Endodermal cell (in vitro differentiated cells): Measurements from ENCODE around the gene AZIN2. TPM values are rescaled to one million over a fixed set of nuclear protein-coding genes. Genes with fewer than 3 reads are reported as not detected.

Source experiments
- DNase-seq: peaks from one replicate; pipeline ENCODE4 v3.0.0-alpha.2; 2017
- H3K27ac ChIP-seq: 2 replicates; pipeline ENCODE4 v1.5.1; 2013; ENCODE audit warnings: mild to moderate bottlenecking, low read depth, low read length, moderate library complexity
- H3K27me3 ChIP-seq: 2 replicates; pipeline ENCODE4 v1.6.1; 2013; ENCODE audit warnings: mild to moderate bottlenecking, low read length, moderate library complexity; ENCODE audit not compliant: insufficient read depth, control insufficient read depth, poor library complexity, severe bottlenecking
- H3K36me3 ChIP-seq: 2 replicates; pipeline ENCODE4 v1.7.0; 2013; ENCODE audit warnings: mild to moderate bottlenecking, low read length, moderate library complexity; ENCODE audit not compliant: control insufficient read depth, insufficient read depth
- H3K4me1 ChIP-seq: one replicate; pipeline ENCODE4 v1.7.0; 2013; ENCODE audit warnings: low read length; ENCODE audit not compliant: control insufficient read depth, insufficient read depth
- H3K4me3 ChIP-seq: 2 replicates; pipeline ENCODE4 v1.5.1; 2013; ENCODE audit warnings: mild to moderate bottlenecking, low read length, moderate library complexity
- H3K9ac ChIP-seq: 2 replicates; pipeline ENCODE4 v1.6.1; 2013; ENCODE audit warnings: mild to moderate bottlenecking, low read length, moderate library complexity; ENCODE audit not compliant: poor library complexity, severe bottlenecking; ENCODE audit errors: extremely low read depth
- H3K9me3 ChIP-seq: 2 replicates; pipeline ENCODE4 v1.6.1; 2013; ENCODE audit warnings: mild to moderate bottlenecking, low read length, moderate library complexity; ENCODE audit not compliant: control insufficient read depth
- H3K27ac Mint-ChIP-seq: 2 replicates; pipeline ENCODE4 v1.8.0; 2020; ENCODE audit warnings: mixed read lengths
- H3K27me3 Mint-ChIP-seq: 2 replicates; pipeline ENCODE4 v1.8.0; 2021; ENCODE audit warnings: mild to moderate bottlenecking, mixed read lengths; ENCODE audit not compliant: insufficient read depth
- H3K36me3 Mint-ChIP-seq: 2 replicates; pipeline ENCODE4 v1.8.0; 2020; ENCODE audit warnings: low read depth, mixed read lengths
- H3K4me1 Mint-ChIP-seq: 2 replicates; pipeline ENCODE4 v1.8.0; 2020; ENCODE audit warnings: mixed read lengths
- H3K4me3 Mint-ChIP-seq: 2 replicates; pipeline ENCODE4 v1.8.0; 2020; ENCODE audit warnings: mild to moderate bottlenecking, moderate library complexity, mixed read lengths
- H3K9me3 Mint-ChIP-seq: 2 replicates; pipeline ENCODE4 v1.8.0; 2020; ENCODE audit warnings: mild to moderate bottlenecking, mixed read lengths
- WGBS, 2 experiments: methylation state at CpG; one replicate each; pipeline versions ENCODE4 v1.1.5 to v1.1.7; 2013; ENCODE audit warnings: missing lambda C conversion rate in 2 of 2, mixed read lengths in 1 of 2; ENCODE audit not compliant: insufficient coverage in 1 of 2, insufficient read length in 1 of 2; 5-methylcytosine and 5-hydroxymethylcytosine counted together
- long read RNA-seq, 4 experiments: library from polyadenylated mRNA in 2 of 4; library from RNA in 1 of 4; library from capped mRNA in 1 of 4; stranded (forward) in 3 of 4; unstranded in 1 of 4; transcript quantifications; one replicate each; pipeline ENCODE4 v2.0.0, GENCODE V29; 2020 to 2021; ENCODE audit warnings: inconsistent platforms in 1 of 4
- polyA plus RNA-seq, 2 experiments: library from polyadenylated mRNA; stranded (reverse); fragments of 50-300 nt; gene quantifications; one replicate each; pipeline ENCODE4 v1.2.3, GENCODE V29; 2013
- total RNA-seq, 2 donors: library from RNA; stranded (reverse); fragmentation: NEBNext Ultra II Directional in 1 of 2; extraction: Animal tissue kit (Norgen Biotek cat#: 25700) in 1 of 2; gene quantifications; 2 replicates in 1 of 2; 3 replicates in 1 of 2; pipeline ENCODE4 v1.2.1, GENCODE V29; 2021
- TF ChIP-seq, protein P1 (sequence below): fragments of 200-600 bp; sonication (generic); conservative IDR thresholded peaks from 2 replicates; pipeline ENCODE4 v1.5.0; 2021; ENCODE audit warnings: antibody characterized with exemption, mild to moderate bottlenecking

The AZIN2 gene
- total RNA-seq = 1 to 10 TPM; 1.7 to 3.0 TPM
- 3.2 TPM for polyA plus RNA-seq (2013, experiment 1 of 2)
- 4.7 TPM for polyA plus RNA-seq (2013, experiment 2 of 2)
- long read RNA-seq, experiment 1, partial matches to known transcripts = 1 of 2 reads
- long read RNA-seq, experiment 1, other reads (novel, unspliced or antisense) = 1 of 2 reads
- long read RNA-seq, experiment 2, partial matches to known transcripts = 0 of 4 reads
- long read RNA-seq, experiment 2, other reads (novel, unspliced or antisense) = 4 of 4 reads
- long read RNA-seq, experiment 3, partial matches to known transcripts = 3 of 16 reads
- long read RNA-seq, experiment 3, other reads (novel, unspliced or antisense) = 10 of 16 reads
- long read RNA-seq, experiment 4, partial matches to known transcripts = 0 of 2 reads
- long read RNA-seq, experiment 4, other reads (novel, unspliced or antisense) = 2 of 2 reads

DNA sequence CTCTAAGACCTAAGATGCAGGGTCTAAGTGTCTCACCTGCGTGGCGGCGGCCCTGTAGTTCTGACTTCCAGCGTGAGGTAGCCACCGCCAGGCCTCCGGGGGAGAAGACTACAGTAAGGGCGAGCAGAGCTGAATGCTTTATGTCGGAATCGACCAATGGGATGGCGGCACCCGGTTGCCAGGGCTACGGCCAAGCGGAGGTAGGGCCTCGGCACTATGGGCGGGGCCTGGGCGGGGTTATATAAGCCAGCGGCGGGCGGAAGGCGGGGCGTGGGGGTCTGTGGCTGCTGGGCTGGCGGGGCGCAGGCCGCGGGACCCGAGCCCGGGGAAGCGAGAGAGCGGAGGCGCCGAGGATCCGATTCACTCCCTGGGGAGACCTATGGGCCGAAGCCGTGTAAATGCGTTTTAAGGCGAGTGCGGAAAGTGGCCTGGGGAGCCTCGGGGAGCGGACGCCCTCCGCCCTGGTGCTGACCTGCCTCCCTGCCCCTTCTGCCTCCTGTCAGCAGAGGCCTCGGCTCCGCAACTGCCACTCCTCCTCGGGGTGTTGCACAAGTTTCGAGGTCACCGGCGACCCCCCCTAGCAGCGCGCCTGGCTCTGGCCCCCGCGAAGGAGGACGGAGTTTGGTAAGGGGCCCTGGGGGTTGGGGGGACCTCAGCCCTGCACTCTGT lies at the start of gene AZIN2:
AZIN2 (plus strand) TSS at position 269 of the 669 bp plus-strand sequence. CDS start 1,097 bp downstream, outside the sequence.
- H3K4me1 ChIP-seq = no peaks in the 10 kb centered on the region
- Mint-ChIP-seq H3K4me1 (peaks cover 4% of the 10 kb centered on the region), H3K9me3 (no peaks in the 10 kb centered on the region), H3K4me3 (peak within 1 kb of the TSS; percentile 61), H3K27me3 (peaks cover 63% of the 10 kb centered on the region), H3K36me3 (no peaks in the 10 kb centered on the region), H3K27ac (no peak within 1 kb of the TSS)
- H3K36me3 ChIP-seq = no peaks in the 10 kb centered on the region
- peak; percentile 99 for DNase-seq
- peak within 1 kb of the TSS; percentile 83 for H3K4me3 ChIP-seq
- H3K27me3 ChIP-seq = peaks cover 49% of the 10 kb centered on the region
- 1 to 2% methylated on average over 11 to 52 of the region's 52 CpGs for WGBS, 2 experiments
- TF ChIP-seq, protein P1, sequence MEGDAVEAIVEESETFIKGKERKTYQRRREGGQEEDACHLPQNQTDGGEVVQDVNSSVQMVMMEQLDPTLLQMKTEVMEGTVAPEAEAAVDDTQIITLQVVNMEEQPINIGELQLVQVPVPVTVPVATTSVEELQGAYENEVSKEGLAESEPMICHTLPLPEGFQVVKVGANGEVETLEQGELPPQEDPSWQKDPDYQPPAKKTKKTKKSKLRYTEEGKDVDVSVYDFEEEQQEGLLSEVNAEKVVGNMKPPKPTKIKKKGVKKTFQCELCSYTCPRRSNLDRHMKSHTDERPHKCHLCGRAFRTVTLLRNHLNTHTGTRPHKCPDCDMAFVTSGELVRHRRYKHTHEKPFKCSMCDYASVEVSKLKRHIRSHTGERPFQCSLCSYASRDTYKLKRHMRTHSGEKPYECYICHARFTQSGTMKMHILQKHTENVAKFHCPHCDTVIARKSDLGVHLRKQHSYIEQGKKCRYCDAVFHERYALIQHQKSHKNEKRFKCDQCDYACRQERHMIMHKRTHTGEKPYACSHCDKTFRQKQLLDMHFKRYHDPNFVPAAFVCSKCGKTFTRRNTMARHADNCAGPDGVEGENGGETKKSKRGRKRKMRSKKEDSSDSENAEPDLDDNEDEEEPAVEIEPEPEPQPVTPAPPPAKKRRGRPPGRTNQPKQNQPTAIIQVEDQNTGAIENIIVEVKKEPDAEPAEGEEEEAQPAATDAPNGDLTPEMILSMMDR = peak; percentile 30
- no peak within 1 kb of the TSS for H3K27ac ChIP-seq
- H3K9me3 ChIP-seq = no peaks in the 10 kb centered on the region
- H3K9ac ChIP-seq = no peak within 1 kb of the TSS

DNA sequence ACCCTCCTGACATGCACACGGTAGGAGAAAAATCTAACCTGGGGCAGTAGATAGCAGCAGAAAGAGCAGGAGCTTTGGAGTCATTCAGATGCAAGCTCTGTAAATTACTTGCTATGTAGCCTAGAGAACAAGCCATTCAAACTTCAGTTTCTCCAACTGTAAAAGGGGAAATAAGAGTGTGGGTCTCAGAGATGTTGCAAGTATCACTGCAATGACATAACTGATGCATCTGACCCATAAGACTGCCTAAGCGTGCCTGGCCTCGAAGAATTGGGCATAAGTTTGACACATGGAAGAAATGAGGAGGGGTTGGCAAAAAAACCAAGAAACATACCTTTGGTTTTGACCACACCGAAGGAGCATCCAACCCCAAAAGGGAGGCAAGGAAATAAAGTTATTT lies 49.4 kb upstream of the AZIN2 start:
- no peak overlapping the region for H3K27ac Mint-ChIP-seq
- peaks cover 24% of the 10 kb centered on the region for H3K4me1 Mint-ChIP-seq
- peaks cover 19% of the 10 kb centered on the region for H3K36me3 Mint-ChIP-seq
- peaks cover 27% of the 10 kb centered on the region for H3K36me3 ChIP-seq
- no peaks in the 10 kb centered on the region for H3K27me3 ChIP-seq
- no peaks in the 10 kb centered on the region for H3K27me3 Mint-ChIP-seq
- H3K9me3 ChIP-seq = no peaks in the 10 kb centered on the region
- H3K9ac ChIP-seq = no peak overlapping the region
- DNase-seq = no peak
- H3K9me3 Mint-ChIP-seq = no peaks in the 10 kb centered on the region
- H3K4me3 ChIP-seq = no peak overlapping the region
- no peak overlapping the region for H3K4me3 Mint-ChIP-seq
- no peak overlapping the region for H3K27ac ChIP-seq
- 72 to 94% methylated on average over 3 of the region's 4 CpGs for WGBS, 2 experiments
- H3K4me1 ChIP-seq = no peaks in the 10 kb centered on the region
- TF ChIP-seq, protein P1 = no peak

DNA sequence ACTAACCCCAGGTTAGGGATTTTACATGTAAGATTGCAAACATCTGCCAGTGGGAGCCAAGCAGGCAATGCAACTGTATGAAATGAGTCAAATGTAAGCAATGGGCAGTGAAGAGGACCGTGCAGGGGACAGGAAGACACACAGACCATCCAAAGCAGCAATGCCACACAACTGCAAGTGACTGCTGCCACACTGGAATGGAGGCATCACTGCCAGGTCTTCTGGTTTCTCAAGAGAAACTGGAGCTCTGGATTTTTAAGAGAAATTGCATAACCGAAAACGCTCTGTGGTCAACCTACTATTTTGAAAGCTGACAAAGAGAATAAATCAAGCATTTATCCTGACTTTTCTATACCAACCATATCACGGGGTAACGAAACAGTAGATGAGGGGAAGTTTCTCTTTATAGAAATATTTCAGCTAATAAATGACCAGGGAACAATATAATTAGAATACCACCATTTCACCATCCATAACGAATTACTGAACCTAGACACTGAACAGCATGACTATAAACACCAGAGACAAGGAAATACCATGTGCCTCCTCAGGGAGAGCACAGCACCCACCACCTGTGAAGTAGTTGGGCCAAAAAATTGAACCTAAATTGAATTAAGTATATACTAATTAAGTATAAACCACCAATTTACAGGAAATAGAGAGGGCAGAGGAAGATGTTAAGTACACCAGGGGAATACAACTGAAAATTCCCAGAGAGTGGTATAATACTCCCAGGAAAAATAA lies 48.7 kb upstream of the AZIN2 start:
- no peak for DNase-seq
- no peak overlapping the region for H3K9ac ChIP-seq
- H3K4me1 ChIP-seq = no peaks in the 10 kb centered on the region
- H3K27me3 Mint-ChIP-seq = peaks cover 6% of the 10 kb centered on the region
- 93 to 95% methylated on average over 4 of the region's 6 CpGs for WGBS, 2 experiments
- H3K27ac Mint-ChIP-seq = no peak overlapping the region
- no peak overlapping the region for H3K4me3 ChIP-seq
- TF ChIP-seq, protein P1 = no peak
- peaks cover 19% of the 10 kb centered on the region for H3K36me3 Mint-ChIP-seq
- no peaks in the 10 kb centered on the region for H3K27me3 ChIP-seq
- peaks cover 27% of the 10 kb centered on the region for H3K36me3 ChIP-seq
- peaks cover 24% of the 10 kb centered on the region for H3K4me1 Mint-ChIP-seq
- no peaks in the 10 kb centered on the region for H3K9me3 ChIP-seq
- peaks cover 4% of the 10 kb centered on the region for H3K9me3 Mint-ChIP-seq
- H3K27ac ChIP-seq = no peak overlapping the region
- H3K4me3 Mint-ChIP-seq = no peak overlapping the region
